ENCODE data around the gene QKI.

DNA sequence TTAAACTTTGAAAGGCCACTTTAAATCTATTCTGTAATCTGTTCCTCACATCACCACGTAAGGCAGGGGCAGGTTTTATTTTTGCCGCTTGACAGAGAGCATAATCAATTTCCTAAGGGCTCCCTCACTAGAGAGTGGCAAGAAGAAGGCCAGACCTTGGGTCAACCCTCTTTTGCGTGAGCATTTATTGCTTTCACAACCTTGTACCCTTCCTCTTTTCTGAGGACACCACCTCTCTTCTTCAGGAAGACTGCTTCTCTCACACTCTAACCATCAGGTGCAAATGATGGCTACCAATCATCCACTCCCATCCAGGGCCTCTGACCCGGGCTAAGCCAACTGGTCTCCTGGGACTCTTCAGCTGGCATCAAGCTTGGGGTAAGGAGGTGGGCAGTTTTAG, 25.2 kb upstream of the QKI start:
- TF ChIP-seq POLR2A (IDR thresholded peaks at IDR 0.05; ENCODE audit: extremely low read depth, insufficient read length) = no peak
- TF ChIP-seq, protein P1, sequence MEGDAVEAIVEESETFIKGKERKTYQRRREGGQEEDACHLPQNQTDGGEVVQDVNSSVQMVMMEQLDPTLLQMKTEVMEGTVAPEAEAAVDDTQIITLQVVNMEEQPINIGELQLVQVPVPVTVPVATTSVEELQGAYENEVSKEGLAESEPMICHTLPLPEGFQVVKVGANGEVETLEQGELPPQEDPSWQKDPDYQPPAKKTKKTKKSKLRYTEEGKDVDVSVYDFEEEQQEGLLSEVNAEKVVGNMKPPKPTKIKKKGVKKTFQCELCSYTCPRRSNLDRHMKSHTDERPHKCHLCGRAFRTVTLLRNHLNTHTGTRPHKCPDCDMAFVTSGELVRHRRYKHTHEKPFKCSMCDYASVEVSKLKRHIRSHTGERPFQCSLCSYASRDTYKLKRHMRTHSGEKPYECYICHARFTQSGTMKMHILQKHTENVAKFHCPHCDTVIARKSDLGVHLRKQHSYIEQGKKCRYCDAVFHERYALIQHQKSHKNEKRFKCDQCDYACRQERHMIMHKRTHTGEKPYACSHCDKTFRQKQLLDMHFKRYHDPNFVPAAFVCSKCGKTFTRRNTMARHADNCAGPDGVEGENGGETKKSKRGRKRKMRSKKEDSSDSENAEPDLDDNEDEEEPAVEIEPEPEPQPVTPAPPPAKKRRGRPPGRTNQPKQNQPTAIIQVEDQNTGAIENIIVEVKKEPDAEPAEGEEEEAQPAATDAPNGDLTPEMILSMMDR (IDR thresholded peaks at IDR 0.05; ENCODE audit: low read depth, low read length) = no peak
- no peak for TF ChIP-seq MYC (IDR thresholded peaks at IDR 0.05; ENCODE audit: low read depth, low read length)
